Mesenchymal stem cell (in vitro differentiated cells and primary cell): Measurements from ENCODE around the gene C3. TPM values are rescaled to one million over a fixed set of nuclear protein-coding genes. Genes with fewer than 3 reads are reported as not detected.

Experiments used
- DNase-seq: peaks from one replicate; pipeline ENCODE4 v3.0.0-alpha.2; 2013
- H2AFZ ChIP-seq: one replicate; pipeline ENCODE4 v1.6.1; 2013; ENCODE audit warnings: low read depth, mild to moderate bottlenecking, control low read depth, inconsistent platforms, low read length, moderate library complexity
- H2AK5ac ChIP-seq: 2 replicates; pipeline ENCODE4 v1.6.1; 2013; ENCODE audit warnings: low read length, moderate library complexity, mild to moderate bottlenecking, inconsistent platforms; ENCODE audit not compliant: severe bottlenecking
- H2BK120ac ChIP-seq: one replicate; pipeline ENCODE4 v1.6.1; 2013; ENCODE audit warnings: low read depth, mild to moderate bottlenecking, inconsistent platforms, low read length, moderate library complexity
- H2BK12ac ChIP-seq, 2 experiments: one replicate each; pipeline ENCODE4 v1.6.1; 2013; ENCODE audit warnings: inconsistent platforms in 2 of 2, low read length in 2 of 2, mild to moderate bottlenecking in 2 of 2, moderate library complexity in 2 of 2, control low read depth in 1 of 2
- H2BK15ac ChIP-seq: one replicate; pipeline ENCODE4 v1.6.1; 2013; ENCODE audit warnings: mild to moderate bottlenecking, low read depth, inconsistent platforms; ENCODE audit not compliant: poor library complexity, severe bottlenecking
- H2BK5ac ChIP-seq: 2 replicates; pipeline ENCODE4 v1.6.1; 2013; ENCODE audit warnings: low read depth, mild to moderate bottlenecking, low read length, control low read depth, inconsistent platforms; ENCODE audit not compliant: poor library complexity, severe bottlenecking
- H3K14ac ChIP-seq, 2 experiments: one replicate each; pipeline ENCODE4 v1.6.1; 2013; ENCODE audit warnings: inconsistent platforms in 2 of 2, low read length in 2 of 2, control low read depth in 1 of 2, mild to moderate bottlenecking in 1 of 2, moderate library complexity in 1 of 2
- H3K18ac ChIP-seq, 2 experiments: one replicate each; pipeline ENCODE4 v1.6.1; 2013; ENCODE audit warnings: inconsistent platforms in 2 of 2, low read length in 2 of 2, control low read depth in 1 of 2, low read depth in 1 of 2, mild to moderate bottlenecking in 1 of 2
- H3K23ac ChIP-seq, 2 experiments: one replicate each; pipeline ENCODE4 v1.6.1; 2013; ENCODE audit warnings: inconsistent platforms in 2 of 2, low read length in 2 of 2, mild to moderate bottlenecking in 2 of 2, moderate library complexity in 2 of 2, control low read depth in 1 of 2
- H3K27ac ChIP-seq: 2 replicates; pipeline ENCODE4 v1.5.1; 2013; ENCODE audit warnings: mild to moderate bottlenecking, moderate library complexity, low read length, control low read depth, inconsistent platforms; ENCODE audit not compliant: poor library complexity, severe bottlenecking
- H3K27me3 ChIP-seq, 2 experiments: 2 replicates each; pipeline versions ENCODE4 v1.6.1 to v1.7.0; 2013; ENCODE audit warnings: low read length in 2 of 2, mild to moderate bottlenecking in 2 of 2, moderate library complexity in 2 of 2, control low read depth in 1 of 2, inconsistent platforms in 1 of 2; ENCODE audit not compliant: control insufficient read depth in 1 of 2, insufficient read depth in 1 of 2
- H3K36me3 ChIP-seq, 2 experiments: 2 replicates each; pipeline versions ENCODE4 v1.6.1 to v1.7.0; 2013; ENCODE audit warnings: low read length in 2 of 2, control low read depth in 1 of 2, inconsistent platforms in 1 of 2, low read depth in 1 of 2, mild to moderate bottlenecking in 1 of 2; ENCODE audit not compliant: insufficient read depth in 2 of 2, control insufficient read depth in 1 of 2
- H3K4ac ChIP-seq, 2 experiments: one replicate each; pipeline ENCODE4 v1.6.1; 2013; ENCODE audit warnings: inconsistent platforms in 2 of 2, low read length in 2 of 2, mild to moderate bottlenecking in 2 of 2, moderate library complexity in 2 of 2, control low read depth in 1 of 2, low read depth in 1 of 2
- H3K4me1 ChIP-seq: 2 replicates; pipeline ENCODE4 v1.6.1; 2013; ENCODE audit warnings: low read depth, low read length, control low read depth; ENCODE audit not compliant: control insufficient read depth, insufficient read depth
- H3K4me2 ChIP-seq: 2 replicates; pipeline ENCODE4 v1.6.1; 2013; ENCODE audit warnings: low read length, mild to moderate bottlenecking, inconsistent platforms; ENCODE audit not compliant: poor library complexity, severe bottlenecking
- H3K4me3 ChIP-seq, 2 experiments: 2 replicates each; pipeline versions ENCODE4 v1.5.1 to v1.7.0; 2013; ENCODE audit warnings: low read length in 2 of 2, mild to moderate bottlenecking in 2 of 2, control low read depth in 1 of 2, low read depth in 1 of 2; ENCODE audit not compliant: insufficient read depth in 1 of 2
- H3K79me1 ChIP-seq: replicated peaks from 2 replicates; pipeline ENCODE4 v1.6.1; 2013; ENCODE audit warnings: mild to moderate bottlenecking, control low read depth, low read length, inconsistent platforms; ENCODE audit not compliant: poor library complexity, severe bottlenecking
- H3K9ac ChIP-seq: 2 replicates; pipeline ENCODE4 v1.7.0; 2013; ENCODE audit warnings: mild to moderate bottlenecking, low read length, moderate library complexity
- H3K9me3 ChIP-seq: 2 replicates; pipeline ENCODE4 v1.7.0; 2013; ENCODE audit warnings: mild to moderate bottlenecking, low read length; ENCODE audit not compliant: control insufficient read depth
- H4K8ac ChIP-seq: one replicate; pipeline ENCODE4 v1.6.1; 2013; ENCODE audit warnings: inconsistent platforms, mild to moderate bottlenecking, low read length, moderate library complexity
- H4K91ac ChIP-seq: one replicate; pipeline ENCODE4 v1.6.1; 2013; ENCODE audit warnings: mild to moderate bottlenecking, low read length, inconsistent platforms
- WGBS: methylation state at CpG from one replicate; pipeline ENCODE4 v1.1.7; 2013; ENCODE audit warnings: mixed read lengths; 5-methylcytosine and 5-hydroxymethylcytosine counted together
- polyA plus RNA-seq, 2 experiments: library from polyadenylated mRNA; stranded (reverse); fragments of 200-250 nt; gene quantifications; one replicate each; pipeline ENCODE4 v1.2.3, GENCODE V29; 2013

Gene C3
- polyA plus RNA-seq (2013, experiment 1 of 2), result 2.3 TPM
- polyA plus RNA-seq (2013, experiment 2 of 2), result 2.7 TPM

GRCh38 chr19:6720369-6721137, at the start of gene C3:
TSS of gene C3 (minus strand) at chr19:6720650. CDS start at chr19:6720589, 61 bp downstream.
- 97% methylated on average over 3 of the region's 4 CpGs for WGBS
- no peak within 1 kb of the TSS for H3K14ac ChIP-seq
- peak within 1 kb of the TSS; percentile 69 for H3K9ac ChIP-seq
- peaks cover 3 to 19% of the 10 kb centered on the region in 2 experiments for H3K36me3 ChIP-seq
- no peak within 1 kb of the TSS for H3K23ac ChIP-seq
- DNase-seq, result peak; percentile 50
- H2BK12ac ChIP-seq, result no peak within 1 kb of the TSS
- no peak within 1 kb of the TSS for H2BK120ac ChIP-seq
- no peak within 1 kb of the TSS for H2BK5ac ChIP-seq
- no peaks in the 10 kb centered on the region for H3K9me3 ChIP-seq
- no peak within 1 kb of the TSS for H2AK5ac ChIP-seq
- no peak within 1 kb of the TSS for H3K18ac ChIP-seq
- no peak within 1 kb of the TSS for H3K4ac ChIP-seq
- no peak within 1 kb of the TSS for H4K91ac ChIP-seq
- H4K8ac ChIP-seq, result no peak within 1 kb of the TSS
- peaks cover 19% of the 10 kb centered on the region for H3K4me1 ChIP-seq
- H3K27ac ChIP-seq, result no peak within 1 kb of the TSS
- peak within 1 kb of the TSS in 1 of 2 experiments; percentile 85 for H3K4me3 ChIP-seq
- peaks cover 0 to 6% of the 10 kb centered on the region in 2 experiments for H3K27me3 ChIP-seq
- no peak within 1 kb of the TSS for H2BK15ac ChIP-seq
- no peak within 1 kb of the TSS for H2AFZ ChIP-seq
- no peaks in the 10 kb centered on the region for H3K79me1 ChIP-seq
- no peak within 1 kb of the TSS for H3K4me2 ChIP-seq

- no peak overlapping the region for H3K27ac ChIP-seq
- no peak overlapping the region for H3K18ac ChIP-seq
- H3K9me3 ChIP-seq, result no peaks in the 10 kb centered on the region
- 61% methylated on average over 9 of the region's 11 CpGs for WGBS
- no peak overlapping the region for H2BK12ac ChIP-seq
- H3K36me3 ChIP-seq, result no peaks in the 10 kb centered on the region
- DNase-seq, result peak; percentile 28
- no peak overlapping the region for H2AFZ ChIP-seq
- no peak overlapping the region for H2BK120ac ChIP-seq
- no peak overlapping the region for H4K91ac ChIP-seq
- no peak overlapping the region for H3K14ac ChIP-seq
- H3K23ac ChIP-seq, result no peak overlapping the region
- no peak overlapping the region for H2BK15ac ChIP-seq
- H3K9ac ChIP-seq, result no peak overlapping the region
- H3K79me1 ChIP-seq, result no peaks in the 10 kb centered on the region
- H2AK5ac ChIP-seq, result no peak overlapping the region
- H3K4me1 ChIP-seq, result peaks cover 18% of the 10 kb centered on the region
- no peak overlapping the region for H3K4me3 ChIP-seq
- no peak overlapping the region for H2BK5ac ChIP-seq
- no peak overlapping the region for H3K4ac ChIP-seq
- H4K8ac ChIP-seq, result no peak overlapping the region
- H3K27me3 ChIP-seq, result peaks cover 21 to 42% of the 10 kb centered on the region in 2 experiments
- no peak overlapping the region for H3K4me2 ChIP-seq
Measured at GRCh38 chr19:6769006-6769619, 48.7 kb upstream of the C3 start.

DNA sequence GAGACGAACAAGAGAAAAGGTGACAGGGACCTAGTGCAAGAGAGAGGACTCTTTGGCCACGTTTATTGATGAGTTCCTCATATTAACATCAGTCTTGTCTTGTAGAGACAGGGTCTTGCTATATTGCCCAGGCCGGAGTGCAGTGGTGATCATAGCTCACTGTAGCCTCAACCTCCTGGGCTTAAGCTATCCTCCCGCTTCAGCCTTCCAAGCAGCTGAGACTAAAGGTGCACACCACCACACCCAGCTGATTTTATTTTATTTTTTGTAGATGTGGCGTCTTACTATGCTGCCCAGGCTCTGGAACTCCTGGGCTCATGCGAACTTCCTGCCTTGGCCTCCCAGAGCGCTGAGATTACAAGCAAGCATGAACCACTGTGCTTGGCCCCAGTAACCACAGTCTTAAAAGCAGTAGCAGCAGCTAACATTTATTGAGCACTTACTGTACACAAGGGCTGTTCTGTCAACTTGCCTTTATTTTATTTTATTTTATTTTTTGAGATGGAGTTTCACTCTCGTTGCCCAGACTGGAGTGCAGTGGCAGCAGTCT, 47.9 kb upstream of the C3 start:
- Histone ChIP-seq H3K27ac (no peak overlapping the region), H3K4me1 (peaks cover 18% of the 10 kb centered on the region)

More for the DNA sequence above, 47.9 kb upstream of the C3 start:
- DNase-seq, result no peak
- Histone ChIP-seq H3K4me2 (no peak overlapping the region), H3K27me3 (peaks cover 21 to 42% of the 10 kb centered on the region in 2 experiments), H2BK12ac (no peak overlapping the region), H4K8ac (no peak overlapping the region), H3K14ac (no peak overlapping the region), H3K4ac (no peak overlapping the region), H2BK120ac (no peak overlapping the region), H3K18ac (no peak overlapping the region), H3K23ac (no peak overlapping the region), H3K4me3 (no peak overlapping the region), H2BK5ac (no peak overlapping the region), H2AK5ac (no peak overlapping the region), H3K79me1 (no peaks in the 10 kb centered on the region), H3K9me3 (no peaks in the 10 kb centered on the region), H4K91ac (no peak overlapping the region), H2BK15ac (no peak overlapping the region), H2AFZ (no peak overlapping the region), H3K9ac (no peak overlapping the region), H3K36me3 (no peaks in the 10 kb centered on the region)
- WGBS, result 85% methylated on average over 8 of the region's 8 CpGs
